GM21619 (cell line): ENCODE measurements around the gene HYAL2.
"Not testable (repeated sequence)": the region's sequence is repeated elsewhere in the genome, so short reads cannot be mapped to it uniquely, and the experiment has no call there.

Source experiments
- ATAC-seq: cut with Tn5 transposase; IDR thresholded peaks from one replicate; pipeline ENCODE4 v1.9.1; 2021; ENCODE audit not compliant: unreplicated experiment

Gene HYAL2

GRCh38 chr3:50314342-50314741 lies 8.2 kb downstream of the HYAL2 start:
- no peak for ATAC-seq

GRCh38 chr3:50312041-50312440 lies 10.5 kb downstream of the HYAL2 start:
- ATAC-seq: not testable (repeated sequence)

- no peak for ATAC-seq
Observed at GRCh38 chr3:50304601-50305000, 17.9 kb downstream of the HYAL2 start.

- ATAC-seq: no peak
Observed at GRCh38 chr3:50303013-50303815, 19.3 kb downstream of the HYAL2 start, which contains the start of gene HYAL1. HYAL1 (minus strand) TSS chr3:50303574; CDS start chr3:50302956, 618 bp downstream.

- no peak for ATAC-seq
Observed at GRCh38 chr3:50302095-50303012, 20.2 kb downstream of the HYAL2 start.

- ATAC-seq: no peak
Observed at GRCh38 chr3:50300681-50301254, 21.8 kb downstream of the HYAL2 start.

- no peak for ATAC-seq
Observed at GRCh38 chr3:50299929-50300680, 22.4 kb downstream of the HYAL2 start.

- ATAC-seq: no peak
Observed at GRCh38 chr3:50299638-50299928, 23.0 kb downstream of the HYAL2 start.

- peak; percentile 83 for ATAC-seq
Observed at GRCh38 chr3:50298836-50299637, 23.5 kb downstream of the HYAL2 start, which contains the start of the genes HYAL3 and NAA80. HYAL3 (minus strand) TSS chr3:50299405; CDS start chr3:50295602, 3,803 bp downstream. NAA80 (minus strand) TSS chr3:50299405; CDS start chr3:50297463, 1,942 bp downstream.

GRCh38 chr3:50297896-50298725 lies 24.4 kb downstream of the HYAL2 start:
- no peak for ATAC-seq

- ATAC-seq: no peak
Observed at GRCh38 chr3:50297384-50297775, 25.2 kb downstream of the HYAL2 start.

GRCh38 chr3:50296721-50297383 lies 25.7 kb downstream of the HYAL2 start:
- ATAC-seq: no peak

- ATAC-seq: no peak
Observed at GRCh38 chr3:50295553-50296431, 26.8 kb downstream of the HYAL2 start.

GRCh38 chr3:50294492-50295403 lies 27.8 kb downstream of the HYAL2 start:
- ATAC-seq: no peak

- ATAC-seq: no peak
Observed at GRCh38 chr3:50294089-50294488, 28.5 kb downstream of the HYAL2 start.

GRCh38 chr3:50293079-50293801 lies 29.3 kb downstream of the HYAL2 start:
- no peak for ATAC-seq
